GM19099 (cell line): Measurements from ENCODE around the gene UTS2.

ENCODE experiments used
- POLR2A ChIP-seq: IDR thresholded peaks from 3 replicates; pipeline ENCODE4 v1.6.1; 2011; ENCODE audit warnings: low read depth; ENCODE audit not compliant: insufficient read length; ENCODE audit errors: extremely low read depth

Gene UTS2

DNA sequence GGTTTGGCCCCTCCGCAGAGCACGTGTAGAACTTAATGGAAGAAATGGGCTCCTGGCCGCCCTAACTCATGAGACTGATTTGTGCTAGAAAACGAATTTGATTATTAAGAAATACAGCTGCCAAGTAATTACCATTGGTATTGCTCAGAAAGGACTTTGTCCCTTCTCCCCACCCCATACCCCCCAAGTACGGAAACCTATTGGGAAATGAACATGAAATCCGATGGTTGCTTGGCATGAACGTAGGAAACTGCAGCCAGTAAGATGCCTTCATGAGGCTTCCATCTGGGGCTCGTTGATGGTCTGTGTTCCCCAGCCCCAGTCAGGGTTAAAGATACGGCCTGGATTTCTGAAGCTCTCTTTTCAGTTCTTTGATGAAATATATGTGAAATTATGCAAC, 47.4 kb downstream of the UTS2 start:
- no peak for TF ChIP-seq POLR2A
